GM21723 (cell line): ENCODE data around the gene EPS8L3.
"Not testable (repeated sequence)": the region's sequence is repeated elsewhere in the genome, so short reads cannot be mapped to it uniquely, and the experiment has no call there.

Source experiments
- ATAC-seq: cut with Tn5 transposase; IDR thresholded peaks from one replicate; pipeline ENCODE4 v1.9.1; 2021; ENCODE audit warnings: mild to moderate bottlenecking, moderate library complexity; ENCODE audit not compliant: unreplicated experiment

EPS8L3 gene

DNA sequence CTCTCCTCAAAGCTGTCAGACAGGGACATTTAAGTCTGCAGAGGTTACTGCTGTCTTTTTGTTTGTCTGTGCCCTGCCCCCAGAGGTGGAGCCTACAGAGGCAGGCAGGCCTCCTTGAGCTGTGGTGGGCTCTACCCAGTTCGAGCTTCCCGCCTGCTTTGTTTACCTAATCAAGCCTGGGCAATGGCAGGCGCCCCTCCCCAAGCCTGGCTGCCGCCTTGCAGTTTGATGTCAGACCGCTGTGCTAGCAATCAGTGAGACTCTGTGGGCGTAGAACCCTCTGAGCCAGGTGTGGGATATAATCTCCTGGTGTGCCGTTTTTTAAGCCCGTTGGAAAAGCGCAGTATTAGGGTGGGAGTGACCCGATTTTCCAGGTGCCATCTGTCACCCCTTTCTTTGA is 15.4 kb downstream of the EPS8L3 start:
- not testable (repeated sequence) for ATAC-seq

DNA sequence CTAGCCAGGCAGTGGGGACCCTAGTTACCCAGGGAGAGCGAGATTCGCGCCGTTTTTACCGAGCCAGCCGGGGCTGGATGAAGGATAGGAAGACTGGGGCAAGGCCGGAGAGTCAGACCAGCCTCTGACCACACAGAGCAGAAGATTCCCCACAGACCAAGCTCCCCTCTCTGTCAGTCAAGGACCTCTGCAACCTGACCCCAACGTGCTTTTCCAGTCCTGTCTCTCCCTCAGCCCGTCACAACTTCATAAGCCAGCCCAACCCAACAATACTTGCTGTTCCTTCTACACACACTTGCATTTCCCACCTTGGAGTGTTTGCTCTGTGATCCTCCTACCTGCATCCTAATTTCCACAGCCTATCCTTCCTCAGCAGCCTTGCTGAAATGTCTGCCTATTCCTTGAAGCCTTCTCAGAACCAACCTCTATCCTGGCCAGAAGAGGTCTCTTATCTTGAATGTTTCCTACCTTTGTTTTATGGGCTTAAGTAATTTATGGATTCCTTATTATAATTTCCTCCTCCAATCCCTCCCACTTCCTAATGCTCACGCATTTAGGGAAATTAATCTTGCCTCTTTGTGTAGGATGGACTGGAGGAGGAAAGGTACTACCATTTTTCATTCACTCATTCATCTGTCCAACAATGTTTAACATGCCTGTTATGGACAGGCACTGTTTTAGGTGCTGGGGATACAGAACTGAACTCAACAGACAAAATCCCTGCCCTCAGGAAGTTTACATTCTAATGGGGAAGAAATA is 22.9 kb downstream of the EPS8L3 start, which contains the start of gene GSTM3:
Gene GSTM3, minus strand, starts transcription at position 424 of the 759 bp plus-strand sequence. CDS start 751 bp downstream, outside the sequence.
- ATAC-seq: no peak

DNA sequence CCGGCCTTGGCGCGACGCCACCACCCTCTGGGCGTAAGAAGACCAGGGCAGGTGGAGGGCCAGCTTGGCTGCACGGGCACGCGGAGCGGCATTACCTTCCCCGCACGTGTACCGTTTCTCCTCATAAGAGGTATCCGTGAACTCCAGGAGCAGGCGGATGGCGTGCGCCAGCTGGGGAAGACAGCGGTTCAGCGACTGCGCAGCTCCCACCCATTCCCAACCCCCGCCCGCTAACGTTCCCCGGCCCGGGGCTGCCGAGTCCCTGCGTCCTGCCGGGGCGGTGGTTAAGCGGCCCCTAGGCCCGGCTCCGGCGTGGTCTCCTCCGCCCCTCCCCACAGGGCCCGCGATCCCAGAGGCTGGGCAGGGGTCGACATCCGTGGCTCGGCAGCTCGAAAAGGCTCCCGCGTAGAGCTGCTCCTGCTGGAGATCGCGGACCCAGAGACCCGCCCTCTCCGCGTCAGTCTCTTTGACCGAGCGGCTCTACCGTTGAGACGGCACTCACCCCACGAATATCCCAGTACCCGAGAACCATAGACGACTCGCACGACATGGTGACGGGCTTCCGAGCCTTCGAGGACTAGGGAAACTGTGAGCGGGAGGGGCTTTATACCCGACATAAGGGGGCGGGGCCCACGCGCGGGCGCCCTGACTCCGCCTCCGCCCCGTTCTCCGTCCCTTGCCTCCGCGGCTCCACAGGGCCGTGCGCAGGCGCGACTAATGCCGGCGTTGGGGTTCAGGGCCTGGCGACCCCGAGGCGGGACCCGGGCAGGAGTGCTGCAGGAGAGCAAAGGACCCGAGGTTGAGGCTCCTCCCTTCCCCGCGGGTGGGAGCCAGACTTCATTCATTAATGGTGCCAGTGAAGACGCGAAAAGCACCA is 23.7 kb downstream of the EPS8L3 start:
- ATAC-seq: peak; percentile 81

DNA sequence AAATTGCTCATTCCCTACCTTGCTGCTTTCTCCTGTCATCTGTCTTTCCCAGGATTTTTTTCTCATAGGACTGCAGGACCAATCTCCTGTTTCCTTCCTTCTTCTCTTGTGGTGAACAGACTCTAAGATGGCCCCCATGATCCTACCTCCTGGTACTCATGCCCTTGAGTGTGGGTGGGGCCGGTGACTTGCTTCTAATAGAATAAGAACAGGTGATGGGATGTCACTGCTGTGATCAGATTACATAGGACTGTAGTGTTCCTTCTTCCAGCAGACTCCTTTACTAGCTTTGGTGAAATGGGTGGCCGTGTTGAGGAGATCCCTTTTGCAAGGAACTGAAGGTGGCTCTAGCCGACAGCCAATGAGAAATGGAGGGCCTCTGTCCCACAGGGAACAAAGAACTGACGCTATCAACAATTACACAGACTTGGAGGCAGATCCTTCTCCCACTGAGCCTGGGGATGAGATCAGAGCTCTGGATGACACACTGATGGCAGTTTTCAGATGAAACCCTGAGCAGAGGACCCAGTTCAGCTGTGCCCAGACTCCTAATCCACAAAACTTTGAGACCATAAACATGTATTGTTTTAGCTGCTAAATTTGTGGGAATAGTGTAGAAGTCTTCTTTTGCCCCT is 30.4 kb downstream of the EPS8L3 start:
- ATAC-seq: no peak

DNA sequence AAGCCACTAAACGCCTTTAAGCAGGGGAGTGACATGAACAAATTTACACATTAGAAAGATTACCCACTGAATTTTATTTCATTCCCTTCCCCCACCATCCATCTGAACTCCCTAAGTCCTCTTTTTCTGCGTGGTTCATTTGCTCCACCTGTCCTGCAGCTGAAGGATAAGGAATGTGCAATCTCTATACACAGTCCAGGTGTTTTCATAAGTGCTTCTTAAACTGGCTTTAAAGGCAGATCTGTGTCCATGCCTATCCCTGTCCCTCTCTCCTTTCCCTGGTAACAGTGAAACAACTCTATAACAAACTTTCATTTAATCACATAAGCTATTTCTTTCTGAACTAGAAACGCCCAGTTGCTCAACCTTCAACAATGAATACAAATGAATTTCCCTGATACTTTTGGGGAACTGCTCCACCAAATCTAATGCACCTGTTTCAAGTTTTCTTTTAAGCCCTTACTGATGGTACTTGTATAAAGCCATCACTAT is 31.3 kb downstream of the EPS8L3 start:
- no peak for ATAC-seq

DNA sequence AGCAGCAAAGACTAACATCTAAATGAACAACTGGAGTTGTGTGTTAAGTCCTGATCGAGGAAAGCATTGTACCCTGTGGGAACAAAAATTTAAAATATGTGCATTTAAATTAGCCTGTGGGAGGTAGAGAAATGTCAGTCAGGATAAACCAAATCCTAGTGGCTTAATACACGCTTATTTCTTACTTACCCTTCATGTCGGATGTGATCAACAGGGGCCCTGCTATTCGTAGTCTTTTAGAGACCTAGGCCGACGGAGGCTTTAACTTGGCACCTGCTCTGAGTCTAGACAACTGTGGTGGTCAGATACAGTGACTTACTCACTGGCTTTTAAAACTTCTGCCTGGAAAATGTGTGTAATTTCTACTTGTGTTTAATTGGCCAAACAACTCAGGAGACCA is 33.1 kb downstream of the EPS8L3 start:
- ATAC-seq: no peak

DNA sequence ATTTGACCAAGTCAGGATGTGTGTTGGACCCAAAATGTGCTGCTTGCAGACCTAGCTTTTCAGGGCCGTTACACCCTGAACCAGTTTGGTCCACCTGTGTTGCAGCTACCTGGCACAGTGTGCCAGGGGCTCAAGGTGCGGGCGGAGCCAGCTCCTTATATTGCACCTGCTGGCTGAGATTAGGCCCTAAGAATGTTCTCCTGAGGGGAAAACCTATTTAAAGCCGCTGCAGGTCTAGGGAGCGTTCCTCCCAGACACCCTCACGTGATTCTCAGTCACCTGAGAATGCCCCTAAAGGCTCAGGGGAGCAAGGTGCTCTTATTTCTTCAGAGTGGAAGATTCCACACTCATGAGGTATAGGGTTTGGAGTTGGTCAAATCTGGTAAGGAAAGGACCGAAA is 34.9 kb downstream of the EPS8L3 start:
- ATAC-seq: no peak

DNA sequence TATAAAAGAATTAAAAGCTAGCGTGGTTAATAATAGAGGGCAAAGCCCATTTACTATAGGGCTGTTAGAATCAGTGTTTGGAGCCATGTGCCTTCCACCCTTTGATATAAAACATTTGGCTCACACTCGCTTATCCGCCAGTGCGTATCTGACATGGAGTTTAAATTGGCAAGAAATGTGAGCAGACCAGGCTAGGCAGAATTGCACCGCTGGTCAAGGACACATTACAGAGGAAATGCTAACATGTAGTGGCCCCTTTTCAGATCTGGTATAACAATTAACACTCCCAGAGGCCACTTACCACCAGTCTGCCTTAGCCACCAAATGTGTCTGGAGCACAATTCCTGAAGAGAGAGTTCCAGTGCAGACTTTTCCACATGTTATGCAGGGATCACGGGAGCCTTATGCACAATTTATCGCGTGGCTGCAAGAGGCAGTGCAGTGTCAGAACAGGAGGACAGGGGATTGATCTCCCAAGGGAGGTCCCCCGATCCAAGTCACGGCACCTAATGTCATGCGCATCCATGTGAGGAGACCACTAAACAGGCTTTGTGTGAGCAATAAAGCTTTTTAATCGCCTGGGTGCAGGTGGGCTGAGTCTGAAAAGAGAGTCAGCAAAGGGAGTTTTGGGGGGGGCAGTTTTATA is 36.9 kb downstream of the EPS8L3 start:
- ATAC-seq: no peak

DNA sequence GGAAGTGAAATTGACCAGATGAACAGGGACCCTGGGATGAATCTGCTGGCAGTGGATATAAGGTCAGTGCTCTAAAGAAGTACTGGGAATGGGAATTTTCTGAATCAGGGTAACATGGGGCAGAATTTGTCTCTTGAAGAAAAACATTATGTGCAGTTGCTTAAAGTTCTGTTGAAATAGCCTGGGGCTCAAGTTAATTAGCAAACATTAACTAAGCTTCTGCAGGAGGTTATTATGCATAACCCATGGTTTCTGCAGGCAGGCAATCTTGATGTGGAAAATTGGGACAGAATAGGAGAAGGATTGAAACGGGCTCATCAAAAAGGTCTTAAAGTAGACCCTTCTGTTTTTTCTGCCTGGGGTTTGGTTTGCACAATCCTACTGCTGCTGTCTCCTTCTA is 37.7 kb downstream of the EPS8L3 start:
- no peak for ATAC-seq

DNA sequence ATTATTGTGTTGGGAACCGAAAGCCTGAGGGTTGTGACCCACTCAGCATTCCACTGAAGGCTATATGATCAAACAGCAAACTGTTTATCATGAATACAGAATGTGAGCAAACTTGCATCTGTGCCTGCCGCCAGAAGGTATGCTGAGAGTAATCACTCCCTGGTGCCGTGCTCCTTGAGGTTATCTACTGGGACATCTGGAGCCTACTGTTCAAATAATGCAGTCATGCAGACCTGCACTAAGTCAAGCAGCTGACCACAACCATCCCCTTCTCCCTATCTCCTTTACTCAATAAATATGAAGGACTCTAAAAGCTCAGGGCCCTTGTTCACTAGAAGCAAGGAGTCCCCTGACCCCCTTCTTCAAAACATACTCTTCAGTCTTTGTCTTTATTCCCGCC is 38.2 kb downstream of the EPS8L3 start:
- no peak for ATAC-seq

DNA sequence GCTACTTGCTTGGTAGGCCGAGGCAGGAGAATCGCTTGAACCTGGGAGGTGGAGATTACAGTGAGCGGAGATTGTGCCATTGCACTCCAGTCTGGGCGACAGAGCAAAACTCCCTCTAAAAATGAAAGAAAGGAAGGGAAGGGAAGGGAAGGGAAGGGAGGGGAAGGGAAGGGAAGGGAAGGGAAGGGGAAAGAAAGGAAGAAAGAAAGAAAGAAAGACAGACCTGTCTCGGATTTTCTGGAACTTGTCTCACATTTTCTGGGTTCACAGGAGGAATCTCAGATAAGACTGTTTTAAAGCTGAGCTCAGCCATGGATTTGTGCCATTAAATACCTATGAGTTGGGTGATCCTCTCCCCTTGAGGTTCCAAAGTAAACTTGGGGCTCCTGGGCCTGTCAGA is 38.8 kb downstream of the EPS8L3 start:
- no peak for ATAC-seq

DNA sequence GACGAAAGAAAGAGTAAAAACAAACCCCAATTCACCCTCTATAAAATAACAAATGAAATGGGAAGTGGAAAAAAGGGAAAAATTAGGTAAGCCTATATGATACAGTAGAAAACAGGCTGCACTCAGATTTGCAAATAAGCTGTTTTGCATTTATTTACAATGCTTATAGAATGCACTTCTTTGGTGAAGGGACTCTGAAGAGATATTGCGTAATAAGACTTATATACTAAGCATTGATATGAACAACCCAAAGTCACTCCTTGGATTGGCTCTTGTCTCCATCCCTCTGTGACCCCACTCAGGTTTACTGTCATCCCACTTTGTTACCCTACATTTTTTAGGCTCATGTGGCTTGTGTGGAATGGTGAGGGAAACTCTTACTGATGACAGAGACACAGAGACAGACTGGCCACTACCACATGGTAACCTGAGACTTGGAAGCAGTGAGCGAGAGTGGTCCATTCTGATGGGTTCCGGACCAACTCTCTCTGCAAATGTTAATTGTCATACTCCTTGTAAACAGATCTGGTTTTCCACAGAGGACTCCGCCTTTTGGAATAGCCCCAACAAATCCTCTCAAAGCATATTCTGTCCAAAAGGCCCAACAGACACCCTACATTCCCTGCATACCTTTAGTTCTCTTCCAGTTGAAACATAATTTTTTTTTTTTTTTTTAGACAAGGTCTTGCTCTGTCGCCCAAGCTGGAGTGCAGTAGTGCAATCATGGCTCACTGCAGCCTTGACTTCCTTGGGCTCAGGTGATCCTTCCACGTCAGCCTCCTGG is 40.6 kb downstream of the EPS8L3 start:
- ATAC-seq: no peak

DNA sequence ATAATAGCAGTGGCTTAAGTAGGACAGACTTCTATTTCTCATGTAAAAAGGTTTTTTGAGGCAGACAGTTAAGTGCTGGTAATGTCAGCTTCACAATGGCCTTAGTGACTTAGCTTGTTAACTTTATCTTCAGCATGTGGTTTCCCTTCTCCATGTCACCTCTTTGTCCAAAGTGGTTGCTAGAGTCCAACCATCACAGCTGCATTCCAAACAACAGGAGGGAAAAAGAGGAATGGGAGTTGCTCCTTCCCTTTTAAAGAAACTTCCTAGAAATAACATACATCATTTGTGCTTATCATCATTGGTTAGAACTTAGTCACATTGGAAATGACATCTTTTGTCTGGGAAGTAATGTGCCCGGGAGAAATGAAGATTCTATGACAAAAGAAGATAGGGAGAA is 41.8 kb downstream of the EPS8L3 start:
- no peak for ATAC-seq

DNA sequence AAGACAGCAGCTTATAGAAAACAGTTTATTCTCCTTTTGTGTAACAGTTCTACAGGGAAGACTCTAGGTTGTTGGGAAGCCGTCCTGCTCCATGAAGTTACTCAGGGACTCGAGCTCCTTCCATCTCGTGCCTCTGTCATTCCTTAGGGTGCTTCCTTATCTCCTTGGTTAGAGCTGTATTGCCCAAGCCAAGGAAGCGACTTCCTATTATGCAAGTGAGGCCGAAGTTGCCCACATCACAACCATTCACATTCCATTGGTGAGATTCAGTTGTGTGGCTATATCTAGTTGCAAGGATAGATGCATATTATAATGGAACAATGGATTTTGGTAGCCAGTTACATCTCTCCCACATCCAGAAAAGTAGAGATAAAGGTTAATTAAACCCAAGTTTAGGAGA is 42.7 kb downstream of the EPS8L3 start:
- no peak for ATAC-seq

DNA sequence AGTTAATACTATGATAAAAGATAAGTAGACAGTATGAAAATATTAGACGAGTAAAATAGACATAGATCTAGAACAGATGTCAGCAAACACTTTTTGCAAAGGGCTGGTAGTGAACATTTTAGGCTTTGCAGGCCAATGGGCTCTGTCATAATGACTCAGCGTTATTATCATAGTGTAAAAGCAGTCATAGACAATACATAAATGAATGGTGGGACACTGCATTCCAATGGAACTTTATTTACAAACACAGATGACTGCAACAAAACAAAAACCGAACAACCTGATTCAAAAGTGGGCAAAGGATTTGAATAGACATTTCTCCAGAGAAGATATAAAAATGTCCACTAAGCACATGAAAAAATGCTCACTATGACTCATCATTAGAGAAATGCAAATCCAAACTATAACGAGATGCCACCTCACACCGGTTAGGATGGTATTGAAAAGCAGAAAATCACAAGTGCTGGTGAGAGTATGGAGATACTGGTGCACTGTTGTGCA is 44.3 kb downstream of the EPS8L3 start:
- no peak for ATAC-seq

DNA sequence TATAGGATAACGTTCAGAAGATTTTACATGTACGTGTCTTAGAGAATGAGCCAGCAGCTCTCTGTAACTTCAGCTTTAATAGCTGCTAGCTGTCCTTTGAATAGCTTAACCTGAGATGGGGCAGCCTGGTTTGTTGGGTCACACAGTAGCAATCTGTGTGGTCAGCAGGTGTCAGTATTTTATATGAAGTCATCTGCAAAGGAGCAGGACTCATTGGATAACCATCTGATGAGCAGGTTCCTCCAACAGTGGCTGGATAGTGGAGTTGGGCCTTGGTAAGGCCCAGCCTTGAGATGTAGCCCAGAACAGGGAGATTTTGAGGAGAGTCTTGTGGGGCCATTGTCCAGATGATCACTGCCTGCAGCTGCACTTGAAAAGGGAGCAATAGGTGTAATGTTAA is 45.2 kb downstream of the EPS8L3 start:
- no peak for ATAC-seq

DNA sequence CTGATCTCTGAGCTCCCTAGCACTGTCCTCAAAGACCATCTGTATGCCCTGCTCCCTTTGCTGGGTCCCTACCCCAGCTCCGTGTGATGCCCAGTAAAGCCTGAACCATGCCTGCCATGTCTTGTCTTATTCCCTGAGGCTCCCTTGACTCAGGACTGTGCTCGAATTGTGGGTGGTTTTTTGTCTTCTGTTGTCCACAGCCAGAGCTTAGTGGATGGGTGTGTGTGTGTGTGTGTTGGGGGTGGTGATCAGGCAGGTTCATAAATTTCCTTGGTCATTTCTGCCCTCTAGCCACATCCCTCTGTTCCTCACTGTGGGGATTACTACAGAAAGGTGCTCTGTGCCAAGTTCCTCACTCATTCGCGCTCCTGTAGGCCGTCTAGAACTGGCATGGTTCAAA is 46.0 kb downstream of the EPS8L3 start:
- ATAC-seq: no peak

DNA sequence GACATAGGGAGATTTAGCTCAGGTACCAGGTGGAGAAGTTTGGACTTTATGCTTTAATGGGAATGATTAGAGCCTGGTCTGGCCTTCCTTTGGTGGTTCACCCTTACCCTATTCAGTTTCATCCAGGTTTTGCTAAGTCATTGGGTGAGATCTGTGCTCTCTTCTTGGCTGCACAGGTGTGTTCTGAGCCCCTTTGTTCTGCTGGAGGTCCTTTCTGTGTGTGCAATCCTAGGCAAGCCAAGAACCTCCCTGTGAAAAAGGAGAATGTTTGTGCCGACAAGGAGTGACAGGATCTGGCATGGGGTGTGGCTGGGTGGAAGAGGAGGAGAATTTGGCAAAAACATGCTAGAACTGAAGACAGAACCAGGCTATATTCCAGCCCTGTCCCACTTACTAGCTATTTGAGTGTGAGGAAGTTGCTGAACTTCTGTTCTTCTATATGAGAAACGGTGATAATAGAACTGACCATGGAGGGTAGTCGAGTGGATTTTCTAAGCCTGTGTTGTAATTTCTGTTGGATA is 47.1 kb downstream of the EPS8L3 start:
- no peak for ATAC-seq

DNA sequence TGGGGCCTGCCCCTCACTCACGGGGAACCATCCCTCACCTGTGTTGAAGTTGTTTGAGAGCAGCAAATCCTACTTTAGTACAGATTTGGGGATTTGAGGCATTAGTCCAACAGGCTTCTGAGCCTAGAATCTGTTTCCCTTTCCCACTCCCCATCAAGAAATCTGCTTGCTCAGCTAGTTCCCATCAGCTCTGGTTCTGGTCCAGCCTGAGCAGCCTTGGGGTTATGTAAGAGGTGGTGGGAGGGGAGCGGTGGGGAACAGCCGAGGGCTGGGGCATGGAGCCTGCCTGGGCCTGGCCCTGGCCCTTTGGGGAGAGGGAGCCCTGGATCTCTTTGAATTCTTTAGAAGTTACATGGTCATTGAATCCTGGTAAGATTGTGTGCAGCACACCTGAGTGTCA is 47.6 kb downstream of the EPS8L3 start:
- no peak for ATAC-seq
